Vagina (tissue), 2 donors: ENCODE measurements around the gene EID1.

ENCODE experiments used
- POLR2A ChIP-seq, 2 donors: fragments of 450-650 bp; IDR thresholded peaks; one replicate each; pipeline ENCODE4 v1.6.1; 2017; ENCODE audit warnings: antibody characterized with exemption in 2 of 2, mild to moderate bottlenecking in 2 of 2, moderate library complexity in 2 of 2
- TF ChIP-seq, protein P1 (sequence below), 3 experiments: fragments of 450-650 bp in 2 of 3; fragments of 200-600 bp in 1 of 3; sonication (generic) in 1 of 3; IDR thresholded peaks; one replicate each; pipeline ENCODE4 v1.5.1; 2017 to 2019; ENCODE audit warnings: antibody characterized with exemption in 3 of 3, mild to moderate bottlenecking in 2 of 3, moderate library complexity in 2 of 3

DNA sequence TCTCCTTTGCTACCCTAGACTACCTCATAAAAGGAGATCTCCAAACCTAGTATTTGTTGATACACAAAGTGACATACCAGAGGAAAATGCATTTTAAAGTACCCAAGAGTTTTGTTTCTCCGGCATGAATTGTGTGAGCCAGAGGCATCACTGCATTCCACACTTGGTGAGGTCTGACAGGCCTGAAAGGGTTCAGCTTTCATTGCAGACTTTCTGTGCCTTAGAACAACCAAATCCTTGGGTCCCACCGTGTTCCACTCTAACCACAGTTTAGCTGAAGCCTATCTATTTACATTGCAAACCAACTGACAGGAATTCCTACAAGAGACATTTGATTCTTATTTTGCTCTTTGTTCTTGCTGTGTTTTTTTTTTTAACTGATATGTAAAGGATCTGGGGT, 21.0 kb upstream of the EID1 start:
- TF ChIP-seq, protein P1, sequence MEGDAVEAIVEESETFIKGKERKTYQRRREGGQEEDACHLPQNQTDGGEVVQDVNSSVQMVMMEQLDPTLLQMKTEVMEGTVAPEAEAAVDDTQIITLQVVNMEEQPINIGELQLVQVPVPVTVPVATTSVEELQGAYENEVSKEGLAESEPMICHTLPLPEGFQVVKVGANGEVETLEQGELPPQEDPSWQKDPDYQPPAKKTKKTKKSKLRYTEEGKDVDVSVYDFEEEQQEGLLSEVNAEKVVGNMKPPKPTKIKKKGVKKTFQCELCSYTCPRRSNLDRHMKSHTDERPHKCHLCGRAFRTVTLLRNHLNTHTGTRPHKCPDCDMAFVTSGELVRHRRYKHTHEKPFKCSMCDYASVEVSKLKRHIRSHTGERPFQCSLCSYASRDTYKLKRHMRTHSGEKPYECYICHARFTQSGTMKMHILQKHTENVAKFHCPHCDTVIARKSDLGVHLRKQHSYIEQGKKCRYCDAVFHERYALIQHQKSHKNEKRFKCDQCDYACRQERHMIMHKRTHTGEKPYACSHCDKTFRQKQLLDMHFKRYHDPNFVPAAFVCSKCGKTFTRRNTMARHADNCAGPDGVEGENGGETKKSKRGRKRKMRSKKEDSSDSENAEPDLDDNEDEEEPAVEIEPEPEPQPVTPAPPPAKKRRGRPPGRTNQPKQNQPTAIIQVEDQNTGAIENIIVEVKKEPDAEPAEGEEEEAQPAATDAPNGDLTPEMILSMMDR (IDR thresholded peaks at IDR 0.05), result no peak
- no peak for TF ChIP-seq POLR2A (IDR thresholded peaks at IDR 0.05)
